Activated CD4-positive, alpha-beta T cell treated with anti-CD3 and anti-CD28 coated beads, Interleukin-2, amount 10 ng/mL, durations not matched to agents 7 days and 5 days (primary cell): Measurements from ENCODE around the gene PTF1A. TPM values are rescaled to one million over a fixed set of nuclear protein-coding genes. Genes with fewer than 3 reads are reported as not detected.

Experiments
- CTCF ChIA-PET: fragments of 350-600 bp; sonication (Branson Sonifier 250); formaldehyde crosslinking; loops from one replicate; lab custom pipeline; 2021; ENCODE audit warnings: antibody characterized with exemption; lab: Charles Lee
- POLR2A ChIA-PET: fragments of 350-600 bp; sonication (Branson Sonifier 250); formaldehyde crosslinking; loops from one replicate; lab custom pipeline; 2021; ENCODE audit warnings: antibody characterized with exemption; lab: Charles Lee
- DNase-seq: peaks from one replicate; pipeline ENCODE4 v3.0.0-alpha.2; 2020
- H3K27ac Mint-ChIP-seq: one replicate; pipeline ENCODE4 v1.8.0; 2021; ENCODE audit warnings: mild to moderate bottlenecking, moderate library complexity, mixed read lengths
- H3K27me3 Mint-ChIP-seq: one replicate; pipeline ENCODE4 v1.8.0; 2021; ENCODE audit warnings: mixed read lengths
- H3K36me3 Mint-ChIP-seq: one replicate; pipeline ENCODE4 v1.8.0; 2021; ENCODE audit warnings: low read depth, mixed read lengths
- H3K4me1 Mint-ChIP-seq: one replicate; pipeline ENCODE4 v1.8.0; 2021; ENCODE audit warnings: mixed read lengths
- H3K4me3 Mint-ChIP-seq: one replicate; pipeline ENCODE4 v1.8.0; 2021; ENCODE audit warnings: mild to moderate bottlenecking, moderate library complexity, mixed read lengths
- H3K9me3 Mint-ChIP-seq: one replicate; pipeline ENCODE4 v1.8.0; 2021; ENCODE audit warnings: mixed read lengths
- total RNA-seq, 2 experiments: library from RNA; stranded (reverse); gene quantifications; one replicate each; pipeline ENCODE4 v1.2.3, GENCODE V29; 2021

PTF1A gene, protein sequence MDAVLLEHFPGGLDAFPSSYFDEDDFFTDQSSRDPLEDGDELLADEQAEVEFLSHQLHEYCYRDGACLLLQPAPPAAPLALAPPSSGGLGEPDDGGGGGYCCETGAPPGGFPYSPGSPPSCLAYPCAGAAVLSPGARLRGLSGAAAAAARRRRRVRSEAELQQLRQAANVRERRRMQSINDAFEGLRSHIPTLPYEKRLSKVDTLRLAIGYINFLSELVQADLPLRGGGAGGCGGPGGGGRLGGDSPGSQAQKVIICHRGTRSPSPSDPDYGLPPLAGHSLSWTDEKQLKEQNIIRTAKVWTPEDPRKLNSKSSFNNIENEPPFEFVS
- total RNA-seq, result not detected

DNA sequence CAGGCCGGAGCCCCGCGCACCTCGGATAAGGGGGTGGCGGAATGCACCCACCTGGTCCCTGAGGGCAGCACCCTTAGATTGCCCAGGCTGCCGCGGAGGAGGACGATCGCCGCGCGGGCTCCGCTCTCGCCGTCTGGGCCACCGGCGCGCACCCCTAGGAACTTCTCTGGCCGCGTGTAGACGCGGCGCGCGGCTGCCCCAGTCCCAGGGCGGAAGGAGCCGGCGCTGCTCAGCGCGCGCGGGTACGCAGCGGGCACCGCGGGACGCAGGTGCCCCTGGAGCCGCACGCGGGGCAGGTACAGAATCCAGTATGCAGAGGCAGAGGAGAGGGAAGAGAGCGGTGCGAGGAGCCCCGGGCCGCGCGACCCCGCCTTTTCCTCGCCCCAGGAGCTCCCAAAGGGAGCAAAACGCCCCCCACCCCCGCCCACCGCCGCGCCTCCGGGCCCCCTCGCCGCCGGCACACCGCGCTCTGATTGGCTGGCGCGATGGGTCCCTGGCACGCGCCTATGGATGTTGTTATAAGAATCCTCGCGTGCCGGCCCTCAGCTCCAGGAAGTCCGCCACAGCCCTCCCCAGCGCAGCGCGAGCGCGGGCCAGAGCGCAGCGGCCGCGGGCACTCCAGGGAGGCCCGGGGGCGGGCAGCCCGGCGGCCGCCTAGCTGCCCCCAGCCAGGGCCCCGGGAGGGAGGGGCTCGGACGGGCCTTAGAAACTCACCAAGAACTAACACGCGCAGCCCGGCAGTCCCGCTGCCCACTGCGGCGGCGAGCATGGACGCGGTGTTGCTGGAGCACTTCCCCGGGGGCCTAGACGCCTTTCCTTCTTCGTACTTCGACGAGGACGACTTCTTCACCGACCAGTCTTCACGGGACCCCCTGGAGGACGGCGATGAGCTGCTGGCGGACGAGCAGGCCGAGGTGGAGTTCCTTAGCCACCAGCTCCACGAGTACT, at the start of gene PTF1A:
PTF1A (plus strand) TSS at position 549 of the 948 bp plus-strand sequence; CDS start at position 768, 219 bp downstream.
- POLR2A ChIA-PET, result no interaction called here
- Mint-ChIP-seq H3K9me3 (no peaks in the 10 kb centered on the region), H3K36me3 (peaks cover 1% of the 10 kb centered on the region), H3K27me3 (peaks cover 72% of the 10 kb centered on the region), H3K27ac (peak within 1 kb of the TSS; percentile 50), H3K4me1 (peaks cover 2% of the 10 kb centered on the region), H3K4me3 (no peak within 1 kb of the TSS)
- DNase-seq, result no peak
- CTCF ChIA-PET, result interaction anchor here (0.7 kb wide), 1 partner anchor 453 kb away, joined by 3 read pairs; no protein-coding TSS in a partner anchor

DNA sequence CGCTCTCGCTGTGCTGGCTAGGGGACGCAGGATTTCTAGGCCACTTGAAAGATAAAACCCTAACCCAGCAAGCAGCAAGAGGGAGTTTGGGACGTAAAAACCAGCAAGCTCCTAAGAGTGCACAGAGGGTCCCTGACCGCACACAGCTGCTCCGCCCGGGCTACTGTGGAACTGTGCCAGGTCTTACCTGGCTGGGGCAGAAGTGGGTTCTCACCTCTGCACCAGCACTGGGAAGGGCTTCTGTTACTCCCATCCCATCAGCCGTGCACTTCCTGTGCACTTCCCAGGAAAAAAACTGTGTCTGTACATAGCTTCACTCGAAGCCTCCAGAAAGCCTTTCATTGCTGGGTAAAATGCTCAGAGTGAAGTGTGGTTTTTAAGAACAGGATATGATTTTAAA, 45.9 kb upstream of the PTF1A start:
- H3K4me3 Mint-ChIP-seq, result no peak overlapping the region
- H3K4me1 Mint-ChIP-seq, result no peaks in the 10 kb centered on the region
- no peaks in the 10 kb centered on the region for H3K36me3 Mint-ChIP-seq
- no peak overlapping the region for H3K27ac Mint-ChIP-seq
- no peaks in the 10 kb centered on the region for H3K9me3 Mint-ChIP-seq
- ChIA-PET POLR2A (no interaction called here), CTCF (no interaction called here)
- peaks cover 7% of the 10 kb centered on the region for H3K27me3 Mint-ChIP-seq
- no peak for DNase-seq

DNA sequence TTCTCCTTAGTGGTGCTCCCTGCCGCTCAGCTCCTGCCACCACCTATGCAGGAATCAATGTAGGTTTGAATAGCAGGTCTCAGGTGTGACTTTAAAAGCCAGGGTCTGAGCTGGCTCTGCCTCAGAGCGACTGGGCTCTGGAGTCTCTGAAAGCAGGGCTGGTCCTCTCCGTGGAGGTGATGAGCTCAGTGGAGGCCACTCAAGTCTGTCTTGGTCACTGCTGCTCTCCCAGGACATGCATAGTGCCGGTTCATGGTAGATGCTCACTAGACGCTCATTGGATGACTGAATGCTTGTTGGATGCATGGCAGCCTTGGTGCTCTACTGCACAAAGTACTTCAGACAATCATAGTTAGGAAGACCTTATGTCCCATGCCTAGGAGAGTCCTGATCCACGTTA, 45.1 kb upstream of the PTF1A start:
- CTCF ChIA-PET, result no interaction called here
- Mint-ChIP-seq H3K9me3 (no peaks in the 10 kb centered on the region), H3K27me3 (peaks cover under 1% of the 10 kb centered on the region), H3K4me3 (no peak overlapping the region), H3K27ac (no peak overlapping the region), H3K36me3 (no peaks in the 10 kb centered on the region), H3K4me1 (no peaks in the 10 kb centered on the region)
- no peak for DNase-seq
- POLR2A ChIA-PET, result no interaction called here

DNA sequence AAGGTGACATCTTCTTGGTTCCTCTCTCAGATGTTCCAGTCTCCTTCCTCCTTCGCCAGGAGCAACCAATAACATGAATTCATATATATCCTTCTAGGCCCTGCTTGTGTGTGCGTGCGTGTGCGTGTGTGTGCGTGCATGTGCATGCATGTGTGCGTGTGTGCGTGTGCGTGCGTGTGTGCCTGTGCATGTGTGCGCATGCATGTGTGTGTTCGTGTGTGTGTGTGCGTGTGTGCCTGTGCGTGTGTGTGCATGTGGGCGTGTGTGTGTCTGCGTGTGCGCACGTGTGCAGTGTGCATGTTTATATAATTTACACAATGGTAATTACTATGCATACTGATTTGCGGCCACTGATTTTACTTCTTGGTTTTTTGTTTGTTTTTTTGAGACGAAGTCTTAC, 43.9 kb upstream of the PTF1A start:
- DNase-seq, result no peak
- CTCF ChIA-PET, result no interaction called here
- no peak overlapping the region for H3K27ac Mint-ChIP-seq
- no peak overlapping the region for H3K4me3 Mint-ChIP-seq
- H3K27me3 Mint-ChIP-seq, result no peaks in the 10 kb centered on the region
- H3K9me3 Mint-ChIP-seq, result no peaks in the 10 kb centered on the region
- H3K36me3 Mint-ChIP-seq, result no peaks in the 10 kb centered on the region
- POLR2A ChIA-PET, result no interaction called here
- H3K4me1 Mint-ChIP-seq, result no peaks in the 10 kb centered on the region

DNA sequence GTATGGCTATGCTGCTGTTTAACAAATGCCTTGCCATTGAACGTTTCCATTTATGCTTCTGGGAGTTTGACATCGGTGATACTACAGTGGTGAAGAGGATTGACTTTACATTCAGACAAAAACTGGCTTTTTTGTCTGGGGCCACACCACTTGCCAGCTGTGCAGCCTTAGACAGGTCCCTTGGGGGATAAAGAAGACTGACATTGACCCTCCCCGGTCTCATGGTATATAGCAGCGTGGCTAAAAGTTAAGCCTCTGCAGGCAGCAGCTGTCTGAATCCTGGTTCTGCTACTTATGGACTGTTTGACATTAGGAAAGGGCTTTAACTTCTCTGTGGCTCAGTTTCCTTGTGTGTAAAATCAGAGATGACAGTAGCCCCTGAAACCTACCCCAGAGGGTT, 42.0 kb upstream of the PTF1A start:
- Mint-ChIP-seq H3K4me3 (no peak overlapping the region), H3K36me3 (no peaks in the 10 kb centered on the region), H3K27me3 (no peaks in the 10 kb centered on the region), H3K9me3 (no peaks in the 10 kb centered on the region), H3K4me1 (no peaks in the 10 kb centered on the region), H3K27ac (no peak overlapping the region)
- DNase-seq, result no peak
- POLR2A ChIA-PET, result no interaction called here
- CTCF ChIA-PET, result no interaction called here

DNA sequence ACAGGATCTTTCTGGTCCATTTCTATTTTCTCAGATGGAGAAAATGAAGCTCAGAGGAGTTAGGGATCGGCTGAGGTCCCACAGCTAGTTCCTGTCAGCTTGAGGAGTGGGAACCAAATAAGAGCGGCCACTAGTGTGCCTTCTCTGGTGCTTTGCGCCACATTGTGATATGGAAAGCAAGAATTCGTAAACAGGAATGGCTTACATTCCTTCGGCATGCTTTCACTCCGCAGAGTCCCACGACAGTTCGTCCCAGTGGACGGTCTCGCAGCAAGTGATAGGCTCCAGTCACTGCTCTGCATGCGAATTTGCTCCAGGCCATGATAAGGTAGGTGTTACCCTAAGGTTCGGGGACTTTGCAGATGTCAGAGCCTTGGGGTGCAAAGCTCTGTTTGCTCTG, 41.5 kb upstream of the PTF1A start:
- no peaks in the 10 kb centered on the region for H3K36me3 Mint-ChIP-seq
- H3K9me3 Mint-ChIP-seq, result no peaks in the 10 kb centered on the region
- no peaks in the 10 kb centered on the region for H3K27me3 Mint-ChIP-seq
- POLR2A ChIA-PET, result no interaction called here
- CTCF ChIA-PET, result no interaction called here
- H3K4me1 Mint-ChIP-seq, result no peaks in the 10 kb centered on the region
- H3K4me3 Mint-ChIP-seq, result no peak overlapping the region
- no peak for DNase-seq
- no peak overlapping the region for H3K27ac Mint-ChIP-seq

DNA sequence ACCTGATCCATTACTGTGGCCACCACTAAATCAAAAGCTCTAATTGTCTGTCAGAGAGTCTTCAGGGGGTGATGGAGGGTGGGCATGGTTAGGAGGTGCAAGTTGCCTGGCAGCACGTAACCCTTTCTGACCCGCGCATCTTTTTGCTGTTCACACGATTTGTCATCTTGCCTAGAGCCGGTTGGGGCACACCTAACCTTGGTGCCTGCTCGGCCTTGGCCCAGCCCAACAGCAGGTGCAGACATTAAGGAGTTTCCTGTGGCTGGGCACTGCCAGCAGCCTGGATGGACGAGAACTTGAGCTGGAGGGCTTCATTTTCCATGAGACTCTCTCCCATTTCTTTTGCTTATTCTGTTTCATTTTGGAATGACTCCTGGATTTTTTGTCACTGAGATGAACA, 41.0 kb upstream of the PTF1A start:
- ChIA-PET POLR2A (no interaction called here), CTCF (no interaction called here)
- H3K27ac Mint-ChIP-seq, result no peak overlapping the region
- DNase-seq, result no peak
- no peaks in the 10 kb centered on the region for H3K9me3 Mint-ChIP-seq
- H3K27me3 Mint-ChIP-seq, result no peaks in the 10 kb centered on the region
- H3K36me3 Mint-ChIP-seq, result no peaks in the 10 kb centered on the region
- no peaks in the 10 kb centered on the region for H3K4me1 Mint-ChIP-seq
- no peak overlapping the region for H3K4me3 Mint-ChIP-seq

DNA sequence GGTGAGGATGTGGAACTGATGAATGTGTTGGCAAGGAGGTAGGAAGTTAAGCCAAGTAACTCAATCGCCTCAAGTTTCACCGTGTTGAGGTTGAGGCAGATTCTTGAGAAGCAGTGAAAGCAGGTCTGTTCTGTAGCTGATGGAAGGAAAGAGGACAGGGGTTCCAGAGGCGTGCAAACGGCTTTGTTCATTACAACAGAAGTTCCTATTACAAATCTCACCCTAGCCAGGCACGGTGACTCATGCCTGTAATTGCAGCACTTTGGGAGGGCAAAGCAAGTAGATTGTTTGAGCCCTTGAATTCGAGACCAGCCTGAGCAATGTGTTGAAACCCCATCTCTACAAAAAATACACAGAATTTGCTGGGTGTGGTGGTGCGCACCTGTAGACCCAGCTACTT, 36.9 kb upstream of the PTF1A start:
- Mint-ChIP-seq H3K4me3 (no peak overlapping the region), H3K27ac (no peak overlapping the region), H3K9me3 (no peaks in the 10 kb centered on the region), H3K36me3 (no peaks in the 10 kb centered on the region), H3K27me3 (peaks cover 1% of the 10 kb centered on the region), H3K4me1 (peaks cover 7% of the 10 kb centered on the region)
- CTCF ChIA-PET, result no interaction called here
- POLR2A ChIA-PET, result no interaction called here
- DNase-seq, result no peak

DNA sequence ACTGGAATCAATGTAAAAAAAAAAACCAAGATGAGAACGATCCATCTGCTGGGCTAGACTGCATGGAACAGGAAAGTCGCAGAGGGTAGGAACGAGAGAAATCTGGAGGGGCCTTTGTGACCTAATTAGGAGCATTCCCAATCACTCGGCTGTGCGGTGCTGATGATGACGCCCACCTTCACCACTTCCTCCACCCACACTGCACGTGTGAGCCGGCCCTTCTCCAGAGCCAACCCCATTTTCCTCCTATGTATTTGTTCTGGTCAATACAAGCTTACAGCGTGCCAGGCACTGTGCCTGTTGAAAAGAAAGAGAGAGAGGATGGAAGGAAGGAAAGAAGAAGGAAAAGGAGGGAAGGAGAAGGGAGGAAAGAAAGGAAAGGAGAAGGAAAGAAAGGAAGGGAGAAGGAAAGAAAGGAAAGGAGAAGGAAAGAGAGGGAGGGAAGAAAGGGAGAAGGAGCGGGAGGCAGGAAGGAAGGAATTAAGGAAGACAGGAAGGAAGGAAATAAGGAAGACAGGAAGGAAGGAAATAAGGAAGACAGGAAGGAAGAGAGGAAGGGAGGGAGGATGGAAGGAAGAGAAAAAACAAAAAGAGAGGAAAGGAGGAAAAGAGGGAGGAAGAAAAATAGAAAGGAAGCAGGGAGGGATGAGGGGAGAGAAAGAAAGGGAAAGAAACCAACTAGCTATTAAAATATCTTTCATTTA, 35.5 kb upstream of the PTF1A start:
- DNase-seq, result no peak
- Mint-ChIP-seq H3K4me1 (peaks cover 7% of the 10 kb centered on the region), H3K27me3 (peaks cover 5% of the 10 kb centered on the region), H3K9me3 (no peaks in the 10 kb centered on the region), H3K4me3 (no peak overlapping the region), H3K36me3 (no peaks in the 10 kb centered on the region), H3K27ac (no peak overlapping the region)
- ChIA-PET CTCF (interaction anchor here (0.6 to 1.7 kb wide), 2 partner anchors 10 to 111 kb away, joined by 4 to 7 read pairs; no protein-coding TSS in a partner anchor), POLR2A (no interaction called here)

DNA sequence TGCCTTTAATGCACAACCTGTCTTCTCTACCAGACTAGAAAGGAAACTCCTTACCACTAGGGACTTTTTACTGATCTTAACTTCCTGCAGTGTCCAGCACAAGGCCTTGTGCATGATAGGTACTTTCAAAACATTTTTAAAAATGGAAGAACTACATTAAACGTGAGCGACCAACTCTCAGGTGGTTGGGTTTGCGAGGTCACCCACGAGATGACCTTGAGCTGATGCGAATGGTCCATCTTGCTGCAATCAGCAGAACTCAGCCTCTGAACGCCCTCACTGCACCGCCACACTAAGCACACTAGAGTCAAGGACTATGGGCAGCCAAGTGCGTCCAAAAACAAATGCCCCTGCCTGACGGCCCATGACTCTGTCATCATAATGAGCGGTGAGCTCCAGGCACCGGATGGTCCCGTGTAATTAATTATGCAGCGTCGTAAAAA, 34.9 kb upstream of the PTF1A start:
- CTCF ChIA-PET, result interaction anchor here (0.6 to 1.9 kb wide), 4 partner anchors 9 to 136 kb away, joined by 4 to 7 read pairs (median 6); no protein-coding TSS in a partner anchor
- no peak overlapping the region for H3K4me3 Mint-ChIP-seq
- no peaks in the 10 kb centered on the region for H3K9me3 Mint-ChIP-seq
- H3K27me3 Mint-ChIP-seq, result peaks cover 5% of the 10 kb centered on the region
- POLR2A ChIA-PET, result no interaction called here
- H3K27ac Mint-ChIP-seq, result no peak overlapping the region
- H3K4me1 Mint-ChIP-seq, result peaks cover 7% of the 10 kb centered on the region
- H3K36me3 Mint-ChIP-seq, result no peaks in the 10 kb centered on the region
- DNase-seq, result no peak

DNA sequence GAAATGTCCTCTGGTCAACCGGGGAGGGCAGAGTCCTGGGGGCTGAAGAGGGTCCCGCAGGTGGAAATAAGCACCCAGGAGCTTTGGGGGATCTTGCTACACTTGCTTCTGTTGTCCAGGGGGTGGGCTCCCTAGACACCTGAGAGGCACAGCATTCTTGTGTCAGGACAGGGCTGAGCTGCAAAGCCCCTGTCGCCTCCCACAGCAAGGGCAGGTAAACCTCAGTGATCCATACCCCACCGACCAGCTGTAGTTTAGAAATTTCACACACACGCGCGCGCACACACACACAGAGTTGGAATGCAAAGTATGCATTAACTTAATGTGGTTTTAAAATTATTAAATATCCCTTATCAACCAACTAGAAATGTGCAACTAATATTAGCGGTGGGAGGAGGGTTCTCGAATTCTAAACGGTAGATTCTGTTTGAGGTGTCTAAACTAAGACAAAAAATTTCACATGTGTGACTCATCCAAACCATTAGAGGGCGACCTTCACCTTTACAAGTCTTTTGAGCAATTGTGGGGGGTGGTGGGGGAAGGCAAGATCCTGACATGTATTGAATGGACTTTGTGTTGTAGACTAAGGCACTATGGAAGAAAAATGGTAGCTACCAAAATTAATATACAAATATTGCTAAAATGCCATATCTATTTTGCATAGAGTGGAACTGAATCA, 34.3 kb upstream of the PTF1A start:
- Mint-ChIP-seq H3K4me3 (no peak overlapping the region), H3K27me3 (peaks cover 5% of the 10 kb centered on the region), H3K27ac (no peak overlapping the region), H3K4me1 (peaks cover 7% of the 10 kb centered on the region), H3K36me3 (no peaks in the 10 kb centered on the region), H3K9me3 (no peaks in the 10 kb centered on the region)
- DNase-seq, result peak; percentile 16
- ChIA-PET CTCF (interaction anchor here (0.6 to 1.9 kb wide), 5 partner anchors 9 to 1039 kb away, joined by 4 to 7 read pairs (median 5); no protein-coding TSS in a partner anchor), POLR2A (no interaction called here)

DNA sequence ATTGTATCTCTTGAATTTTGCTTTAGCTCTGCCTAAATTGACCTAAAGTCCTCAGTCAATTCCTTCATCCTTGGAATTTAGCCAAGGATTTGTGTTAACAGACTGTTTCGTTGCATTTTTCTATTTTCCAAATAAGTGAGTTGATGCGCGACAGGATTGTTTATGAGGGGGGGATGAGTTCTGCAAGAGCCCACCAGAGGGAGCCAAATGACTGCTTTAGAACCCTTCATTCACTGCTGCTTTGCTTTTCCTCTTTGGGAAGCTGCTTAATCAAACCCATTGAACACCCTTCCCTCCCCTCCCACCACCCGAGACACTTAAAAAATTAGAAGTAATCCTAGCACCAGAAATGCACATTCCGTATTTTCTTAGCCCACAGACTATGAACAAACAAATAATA, 33.7 kb upstream of the PTF1A start:
- Mint-ChIP-seq H3K27ac (no peak overlapping the region), H3K36me3 (no peaks in the 10 kb centered on the region), H3K4me1 (peaks cover 7% of the 10 kb centered on the region), H3K4me3 (no peak overlapping the region), H3K27me3 (peaks cover 5% of the 10 kb centered on the region), H3K9me3 (no peaks in the 10 kb centered on the region)
- POLR2A ChIA-PET, result no interaction called here
- DNase-seq, result peak; percentile 41
- CTCF ChIA-PET, result interaction anchor here (1.0 to 1.9 kb wide), 4 partner anchors 8 to 1038 kb away, joined by 4 to 7 read pairs (median 6); no protein-coding TSS in a partner anchor
